Gastroesophageal sphincter (tissue), 4 donors: ENCODE results near the gene NUTM2B. TPM values are rescaled to one million over a fixed set of nuclear protein-coding genes. Genes with fewer than 3 reads are reported as not detected.

Experiments used
- total RNA-seq, 4 donors: library from RNA; depleted of rRNA; stranded (reverse); fragments of >200 nt; gene quantifications; one replicate each; pipeline ENCODE4 v1.1.0, GENCODE V29; 2016

NUTM2B gene
- total RNA-seq, 4 donors from 2014 or later: 0.27 to 1.4 (median 1.2) TPM; not detected in 1

Other genes with a start within 250 kb of the NUTM2B start
- under 1 TPM; 0.16 to 0.35 (median 0.23) TPM for gene EIF5AL1, start 190.7 kb upstream of the NUTM2B start, total RNA-seq
- under 1 TPM in 1 of 4 donors, not detected in 3; 0.16 TPM for gene SFTPA2, start 142.8 kb upstream of the NUTM2B start, total RNA-seq
- gene SFTPA1, start 92.3 kb upstream of the NUTM2B start, total RNA-seq: not detected
- under 1 TPM in 1 of 4 donors, not detected in 3; 0.39 TPM for gene NUTM2E, start 123.5 kb downstream of the NUTM2B start, total RNA-seq
- 1 to 10 TPM in 3 of 4 donors, not detected in 1; 1.7 to 2.7 (median 2.2) TPM for gene SFTPD, start 245.9 kb downstream of the NUTM2B start, total RNA-seq